Glutamatergic neuron (in vitro differentiated cells): ENCODE results near the gene ZGLP1. TPM values are rescaled to one million over a fixed set of nuclear protein-coding genes. Genes with fewer than 3 reads are reported as not detected.

Experiments
- DNase-seq: peaks from one replicate; pipeline ENCODE4 v3.0.0; 2022
- H3K27ac Mint-ChIP-seq: one replicate; pipeline ENCODE4 v1.8.0; 2020; ENCODE audit warnings: mild to moderate bottlenecking, mixed read lengths, inconsistent platforms; ENCODE audit not compliant: unreplicated experiment
- H3K27me3 Mint-ChIP-seq: one replicate; pipeline ENCODE4 v1.8.0; 2020; ENCODE audit warnings: mild to moderate bottlenecking, moderate library complexity, mixed read lengths, inconsistent platforms; ENCODE audit not compliant: unreplicated experiment
- H3K36me3 Mint-ChIP-seq: one replicate; pipeline ENCODE4 v1.8.0; 2020; ENCODE audit warnings: mild to moderate bottlenecking, mixed read lengths, inconsistent platforms; ENCODE audit not compliant: unreplicated experiment
- H3K4me1 Mint-ChIP-seq: one replicate; pipeline ENCODE4 v1.8.0; 2020; ENCODE audit warnings: mild to moderate bottlenecking, low read depth, mixed read lengths, inconsistent platforms; ENCODE audit not compliant: unreplicated experiment
- H3K4me3 Mint-ChIP-seq: one replicate; pipeline ENCODE4 v1.8.0; 2020; ENCODE audit warnings: mild to moderate bottlenecking, mixed read lengths, inconsistent platforms; ENCODE audit not compliant: unreplicated experiment
- H3K9me3 Mint-ChIP-seq: one replicate; pipeline ENCODE4 v1.8.0; 2020; ENCODE audit warnings: mild to moderate bottlenecking, moderate library complexity, mixed read lengths, inconsistent platforms; ENCODE audit not compliant: unreplicated experiment
- CTCF ChIP-seq: fragments of 200-600 bp; sonication (generic); IDR thresholded peaks from one replicate; pipeline ENCODE4 v1.5.0; 2021; ENCODE audit not compliant: partially characterized antibody, unreplicated experiment
- total RNA-seq: library from RNA; stranded (reverse); fragmentation: NEBNext Ultra II Directional; extraction: Animal tissue kit (Norgen Biotek cat#: 25700); gene quantifications from one replicate; pipeline ENCODE4 v1.2.1, GENCODE V29; 2021; ENCODE audit not compliant: unreplicated experiment

Gene ZGLP1
- total RNA-seq, 1 donor from 2014 or later, result 9.4 TPM

- DNase-seq, result peak; percentile 95
- peak; percentile 76 for TF ChIP-seq CTCF
- Mint-ChIP-seq H3K4me3 (no peak overlapping the region), H3K4me1 (no peaks in the 10 kb centered on the region), H3K9me3 (no peaks in the 10 kb centered on the region), H3K27me3 (peaks cover 5% of the 10 kb centered on the region), H3K27ac (no peak overlapping the region), H3K36me3 (peaks cover 12% of the 10 kb centered on the region)
Observed at GRCh38 chr19:10259162-10259905, 50.3 kb downstream of the ZGLP1 start.

GRCh38 chr19:10258080-10258710 lies 51.4 kb downstream of the ZGLP1 start:
- DNase-seq, result no peak
- no peak for TF ChIP-seq CTCF
- no peaks in the 10 kb centered on the region for H3K4me1 Mint-ChIP-seq
- peaks cover 12% of the 10 kb centered on the region for H3K36me3 Mint-ChIP-seq
- no peak overlapping the region for H3K4me3 Mint-ChIP-seq
- no peak overlapping the region for H3K27ac Mint-ChIP-seq
- H3K27me3 Mint-ChIP-seq, result peaks cover 5% of the 10 kb centered on the region
- no peaks in the 10 kb centered on the region for H3K9me3 Mint-ChIP-seq

- Mint-ChIP-seq H3K36me3 (peaks cover 12% of the 10 kb centered on the region), H3K4me1 (no peaks in the 10 kb centered on the region), H3K4me3 (no peak overlapping the region), H3K27ac (no peak overlapping the region), H3K9me3 (no peaks in the 10 kb centered on the region), H3K27me3 (peaks cover 3% of the 10 kb centered on the region)
- TF ChIP-seq CTCF, result no peak
- no peak for DNase-seq
Observed at GRCh38 chr19:10256970-10257615, 52.5 kb downstream of the ZGLP1 start.

- no peak overlapping the region for H3K27ac Mint-ChIP-seq
- DNase-seq, result no peak
- no peaks in the 10 kb centered on the region for H3K4me1 Mint-ChIP-seq
- TF ChIP-seq CTCF, result no peak
- H3K4me3 Mint-ChIP-seq, result no peak overlapping the region
- H3K27me3 Mint-ChIP-seq, result peaks cover 3% of the 10 kb centered on the region
- H3K36me3 Mint-ChIP-seq, result peaks cover 12% of the 10 kb centered on the region
- peaks cover 3% of the 10 kb centered on the region for H3K9me3 Mint-ChIP-seq
Observed at GRCh38 chr19:10256551-10256950, 53.1 kb downstream of the ZGLP1 start.

- Mint-ChIP-seq H3K36me3 (peaks cover 12% of the 10 kb centered on the region), H3K27ac (no peak overlapping the region), H3K4me3 (no peak overlapping the region), H3K4me1 (no peaks in the 10 kb centered on the region), H3K27me3 (peaks cover 3% of the 10 kb centered on the region), H3K9me3 (peaks cover 5% of the 10 kb centered on the region)
- no peak for DNase-seq
- TF ChIP-seq CTCF, result no peak
Observed at GRCh38 chr19:10255358-10255757, 54.3 kb downstream of the ZGLP1 start.
